Panc1 (cell line): ENCODE results near the gene C19orf38.

ENCODE experiments used
- REST ChIP-seq, 2 experiments: IDR thresholded peaks; 2 replicates each; pipeline ENCODE4 v1.6.1; 2011 to 2012; ENCODE audit warnings: low read depth in 2 of 2, control low read depth in 1 of 2, low read length in 1 of 2, mild to moderate bottlenecking in 1 of 2, moderate library complexity in 1 of 2; ENCODE audit not compliant: insufficient read depth in 1 of 2
- TCF7L2 ChIP-seq: IDR thresholded peaks from 2 replicates; pipeline ENCODE4 v1.6.1; 2011; ENCODE audit warnings: mild to moderate bottlenecking, low read depth, low read length, inconsistent platforms
- TF ChIP-seq, protein P1 (sequence below): fragments of 450-650 bp; IDR thresholded peaks from 2 replicates; pipeline ENCODE4 v1.5.1; 2017; ENCODE audit warnings: mild to moderate bottlenecking

GRCh38 chr19:10870955-10871603, 22.9 kb downstream of the C19orf38 start, which contains the start of gene CARM1:
- no peak for TF ChIP-seq TCF7L2
- TF ChIP-seq, protein P1, sequence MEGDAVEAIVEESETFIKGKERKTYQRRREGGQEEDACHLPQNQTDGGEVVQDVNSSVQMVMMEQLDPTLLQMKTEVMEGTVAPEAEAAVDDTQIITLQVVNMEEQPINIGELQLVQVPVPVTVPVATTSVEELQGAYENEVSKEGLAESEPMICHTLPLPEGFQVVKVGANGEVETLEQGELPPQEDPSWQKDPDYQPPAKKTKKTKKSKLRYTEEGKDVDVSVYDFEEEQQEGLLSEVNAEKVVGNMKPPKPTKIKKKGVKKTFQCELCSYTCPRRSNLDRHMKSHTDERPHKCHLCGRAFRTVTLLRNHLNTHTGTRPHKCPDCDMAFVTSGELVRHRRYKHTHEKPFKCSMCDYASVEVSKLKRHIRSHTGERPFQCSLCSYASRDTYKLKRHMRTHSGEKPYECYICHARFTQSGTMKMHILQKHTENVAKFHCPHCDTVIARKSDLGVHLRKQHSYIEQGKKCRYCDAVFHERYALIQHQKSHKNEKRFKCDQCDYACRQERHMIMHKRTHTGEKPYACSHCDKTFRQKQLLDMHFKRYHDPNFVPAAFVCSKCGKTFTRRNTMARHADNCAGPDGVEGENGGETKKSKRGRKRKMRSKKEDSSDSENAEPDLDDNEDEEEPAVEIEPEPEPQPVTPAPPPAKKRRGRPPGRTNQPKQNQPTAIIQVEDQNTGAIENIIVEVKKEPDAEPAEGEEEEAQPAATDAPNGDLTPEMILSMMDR, result peak; percentile 89
- TF ChIP-seq REST (IDR thresholded peaks at IDR 0.05; ENCODE audit: insufficient read depth in 1 of 2, low read depth in 2 of 2, low read length in 1 of 2), result no peak
